Stimulated activated CD4-positive, alpha-beta T cell treated with anti-CD3 and anti-CD28 coated beads, Interleukin-1b, Interleukin-23, amount 100 ng/mL, for 1 hour (primary cell): ENCODE measurements around the gene ALK.
"Not testable (repeated sequence)": the region's sequence is repeated elsewhere in the genome, so short reads cannot be mapped to it uniquely, and the experiment has no call there.

Source experiments
- DNase-seq, 2 donors: peaks; one replicate each; pipeline ENCODE4 v3.0.0-alpha.2; 2020; ENCODE audit warnings: low read depth in 2 of 2

The ALK gene

GRCh38 chr2:29278966-29279365 lies 642.4 kb downstream of the ALK start:
- no peak for DNase-seq

DNA sequence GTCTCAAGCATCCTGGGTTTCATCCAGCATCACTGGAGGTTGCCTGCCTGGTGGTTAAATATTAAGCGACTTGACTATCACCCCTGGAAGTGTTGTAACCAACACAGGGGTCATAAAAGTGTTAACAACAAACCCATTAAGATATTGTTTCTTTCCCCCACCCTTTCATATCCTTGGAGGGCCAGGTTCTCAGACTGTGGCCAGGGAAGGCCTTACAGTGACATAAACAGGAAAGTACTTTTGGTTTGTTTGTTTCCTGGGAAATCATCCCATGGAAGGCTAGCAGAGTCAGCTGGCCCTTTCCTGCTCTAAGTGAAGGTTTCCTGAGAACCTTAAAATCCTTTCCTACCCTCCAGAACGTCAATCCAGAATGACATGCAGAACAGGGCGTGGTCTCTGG lies 645.2 kb downstream of the ALK start:
- DNase-seq = no peak

GRCh38 chr2:29275186-29275585 lies 646.2 kb downstream of the ALK start:
- DNase-seq = no peak

DNA sequence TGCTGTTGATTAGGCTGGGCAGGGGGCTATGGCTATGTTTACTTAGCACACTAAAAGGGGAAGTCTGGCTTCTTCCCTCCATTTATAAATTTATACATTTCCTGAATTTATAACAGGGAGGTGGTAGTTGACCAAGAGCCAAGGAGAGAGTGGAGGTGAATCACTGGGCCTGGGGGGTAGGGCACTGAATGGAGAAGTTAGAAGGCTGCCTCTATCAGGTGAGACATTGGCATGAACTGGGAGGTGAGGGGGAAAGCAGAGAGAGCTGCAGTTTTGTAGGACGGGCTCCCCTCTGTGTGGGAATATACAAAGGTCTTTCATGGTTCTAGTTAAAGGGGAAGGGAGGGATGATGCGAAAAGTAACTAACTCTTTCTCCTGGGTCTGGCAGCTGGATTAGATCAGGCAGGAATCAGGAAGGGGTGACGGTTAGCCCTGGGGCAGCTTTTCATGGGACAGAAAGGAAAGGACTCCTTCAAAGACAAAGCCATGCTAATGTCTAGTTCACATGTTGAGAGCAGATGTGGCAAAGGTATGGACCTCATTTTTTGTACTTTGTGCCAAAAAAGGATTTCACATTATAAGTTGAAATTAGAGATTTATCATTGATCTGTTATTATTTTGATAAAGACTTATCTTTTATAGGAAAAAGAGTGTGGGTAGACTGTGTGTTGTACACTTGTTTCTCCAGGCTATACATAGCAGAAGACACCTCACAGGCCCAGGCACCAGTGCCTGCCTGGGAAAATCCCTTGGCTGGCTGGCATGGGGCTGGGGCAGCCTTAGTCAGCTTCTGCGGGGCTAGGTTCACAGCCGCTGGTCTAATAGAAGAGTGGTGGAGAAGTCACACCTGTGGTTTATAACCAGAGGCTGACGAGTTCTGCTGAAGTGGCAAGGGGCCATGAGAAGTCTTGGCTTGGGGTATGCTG lies 647.4 kb downstream of the ALK start:
- no peak for DNase-seq

DNA sequence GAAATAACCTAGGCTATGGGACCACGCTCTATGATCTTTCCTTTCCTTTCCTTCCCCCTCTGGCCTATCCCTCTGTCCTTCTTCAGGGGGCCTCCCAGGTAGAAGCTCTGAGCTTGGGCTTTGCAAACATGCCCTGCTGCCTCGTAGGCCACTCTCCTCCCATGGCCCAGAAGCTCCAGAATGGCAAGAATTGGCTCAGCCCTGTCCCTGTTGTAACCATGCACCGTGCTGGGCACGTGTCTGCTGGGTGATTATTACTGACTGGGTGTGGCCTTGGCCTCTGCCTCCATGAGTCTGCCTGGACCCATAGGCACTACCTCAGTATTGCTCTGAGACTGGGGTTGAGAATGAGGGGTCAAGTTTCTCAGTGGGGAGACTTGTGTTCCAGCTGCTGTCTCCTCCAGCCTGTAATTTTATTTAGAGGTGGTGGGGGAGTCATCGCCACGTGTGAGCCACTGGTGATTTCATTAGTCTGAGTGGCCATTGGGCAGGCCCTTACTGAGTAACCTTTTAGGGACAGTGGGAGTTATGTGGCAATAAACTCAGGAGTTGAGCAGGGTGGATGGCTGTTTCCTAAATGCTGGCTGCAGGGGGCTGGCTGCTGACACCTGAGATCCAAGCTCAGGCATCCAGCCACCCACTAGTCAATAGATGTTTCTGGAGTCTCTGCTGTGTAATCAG lies 648.2 kb downstream of the ALK start:
- no peak for DNase-seq

DNA sequence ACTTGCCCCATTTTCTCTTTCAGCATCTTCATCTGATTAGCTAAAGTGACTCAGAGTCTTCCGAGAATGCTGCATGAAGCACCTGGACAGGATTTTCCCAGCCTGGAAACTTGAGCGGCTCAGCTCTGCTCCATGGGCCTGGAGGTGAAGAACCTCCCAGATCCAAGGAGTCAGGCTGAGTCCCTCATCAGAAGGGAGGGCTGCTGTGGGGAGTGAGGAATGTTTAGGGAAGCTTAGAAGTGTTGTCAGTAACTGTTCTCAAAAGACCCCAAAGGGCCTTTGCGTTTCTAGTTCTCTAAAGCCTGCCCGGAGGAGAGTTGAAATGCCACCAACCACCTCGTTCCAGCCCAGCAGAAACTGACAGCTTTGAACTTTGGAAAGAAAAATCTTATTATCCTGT lies 649.1 kb downstream of the ALK start:
- no peak for DNase-seq

GRCh38 chr2:29270701-29271121 lies 650.7 kb downstream of the ALK start:
- no peak for DNase-seq

DNA sequence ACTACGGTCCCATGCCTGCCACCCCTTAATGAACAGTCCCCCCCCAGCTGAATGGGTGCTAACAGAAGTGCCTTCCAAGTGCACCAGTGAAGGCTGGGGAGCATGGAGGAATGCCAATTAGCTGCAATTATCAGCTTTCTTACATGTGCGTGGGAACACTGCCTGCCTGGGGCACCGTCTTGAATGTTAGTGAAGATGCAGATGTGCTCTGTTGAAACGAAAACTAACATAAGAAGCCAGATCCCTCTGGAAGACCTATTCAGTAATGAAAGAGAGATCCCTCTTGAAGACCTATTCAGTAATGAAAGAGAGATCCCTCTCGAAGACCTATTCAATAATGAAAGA lies 651.6 kb downstream of the ALK start:
- DNase-seq = no peak

DNA sequence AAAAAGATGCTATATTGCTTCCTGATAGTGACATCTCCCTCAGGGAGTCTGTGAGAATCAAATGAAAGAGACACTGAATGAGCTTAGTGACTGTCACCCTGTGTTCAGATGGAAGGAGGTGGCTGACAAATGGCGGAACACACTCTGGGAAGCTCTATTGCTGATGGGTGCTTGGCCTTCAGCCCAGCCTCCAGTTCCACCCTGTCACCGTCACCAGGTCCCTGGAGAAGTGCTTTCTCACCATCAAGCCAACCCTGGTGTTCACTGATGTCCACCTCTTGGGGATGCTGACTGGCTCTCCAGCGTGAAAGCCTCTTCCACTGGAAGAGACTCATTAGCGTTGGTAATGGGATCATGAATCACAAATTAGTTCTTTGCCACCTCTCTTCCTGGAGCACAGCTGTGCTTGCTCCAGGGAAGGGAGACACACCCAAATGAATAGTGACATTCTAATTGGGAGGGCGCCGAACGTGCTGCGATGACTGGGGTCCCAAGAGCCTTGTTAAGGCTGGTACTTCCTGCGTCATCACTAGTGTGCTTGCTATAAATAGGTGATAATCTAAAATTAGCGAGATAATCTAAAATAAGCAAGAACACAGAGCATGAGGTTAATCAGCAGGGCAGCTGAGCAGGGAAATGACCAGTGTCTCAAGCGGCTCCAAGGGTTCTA lies 652.2 kb downstream of the ALK start:
- no peak for DNase-seq

DNA sequence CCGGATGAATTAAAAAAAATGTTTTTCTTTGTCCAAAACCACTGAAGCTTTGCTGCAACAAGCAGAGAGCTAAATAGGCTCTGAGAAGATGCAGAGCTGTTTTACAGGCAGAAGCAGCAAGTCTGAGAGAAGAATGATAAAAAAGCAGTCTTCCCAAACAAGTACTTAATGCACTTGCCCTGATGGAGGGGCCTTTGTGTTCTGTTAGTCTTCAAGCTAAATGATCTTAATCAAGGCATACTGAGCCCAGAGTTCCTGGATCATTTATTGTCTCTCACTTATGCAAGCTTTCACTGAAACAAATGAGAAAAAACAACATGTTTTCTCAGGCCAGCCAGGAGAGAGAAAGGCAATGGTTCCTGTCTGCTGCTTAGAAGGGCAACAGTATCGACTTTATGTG lies 653.7 kb downstream of the ALK start:
- no peak for DNase-seq

GRCh38 chr2:29263886-29264285 lies 657.5 kb downstream of the ALK start:
- DNase-seq = no peak

DNA sequence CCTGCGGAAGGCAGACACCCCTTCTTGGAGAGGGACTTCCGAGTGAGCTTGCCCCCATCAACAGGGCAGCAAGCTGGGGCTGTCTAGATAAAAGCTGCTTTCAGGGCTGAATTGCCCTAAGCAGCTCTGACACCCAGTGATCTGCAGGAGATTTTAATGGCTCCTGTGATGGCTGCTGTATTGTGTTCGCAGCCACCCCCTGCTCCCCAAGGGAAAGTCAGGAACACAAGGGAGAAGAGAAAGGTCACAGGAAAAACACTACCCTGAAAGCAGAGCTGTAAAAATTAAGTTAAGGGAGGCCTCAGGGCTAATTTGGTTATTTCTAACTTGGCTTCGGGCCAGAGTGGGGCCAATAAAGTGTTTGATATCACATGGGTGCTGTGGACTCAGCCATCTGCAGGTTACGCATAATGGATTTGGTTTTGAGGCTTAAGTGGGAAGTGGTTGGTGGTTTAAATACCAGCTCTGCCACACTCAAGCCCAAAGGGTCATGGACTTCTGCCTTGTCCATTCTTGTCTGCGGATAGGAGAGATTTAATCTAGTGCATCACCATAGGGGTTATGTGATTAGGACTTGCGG lies 658.6 kb downstream of the ALK start:
- no peak for DNase-seq

GRCh38 chr2:29261003-29261402 lies 660.4 kb downstream of the ALK start:
- DNase-seq = no peak

GRCh38 chr2:29260142-29260772 lies 661.1 kb downstream of the ALK start:
- no peak for DNase-seq

- no peak for DNase-seq
Observed at GRCh38 chr2:29259221-29259620, 662.2 kb downstream of the ALK start.

- DNase-seq = no peak
Observed at GRCh38 chr2:29255004-29255403, 666.4 kb downstream of the ALK start.

- not testable (repeated sequence) for DNase-seq
Observed at GRCh38 chr2:29253495-29254275, 667.7 kb downstream of the ALK start.

GRCh38 chr2:29253026-29253425 lies 668.4 kb downstream of the ALK start:
- no peak for DNase-seq

GRCh38 chr2:29251406-29251805 lies 670.0 kb downstream of the ALK start:
- DNase-seq = no peak

DNA sequence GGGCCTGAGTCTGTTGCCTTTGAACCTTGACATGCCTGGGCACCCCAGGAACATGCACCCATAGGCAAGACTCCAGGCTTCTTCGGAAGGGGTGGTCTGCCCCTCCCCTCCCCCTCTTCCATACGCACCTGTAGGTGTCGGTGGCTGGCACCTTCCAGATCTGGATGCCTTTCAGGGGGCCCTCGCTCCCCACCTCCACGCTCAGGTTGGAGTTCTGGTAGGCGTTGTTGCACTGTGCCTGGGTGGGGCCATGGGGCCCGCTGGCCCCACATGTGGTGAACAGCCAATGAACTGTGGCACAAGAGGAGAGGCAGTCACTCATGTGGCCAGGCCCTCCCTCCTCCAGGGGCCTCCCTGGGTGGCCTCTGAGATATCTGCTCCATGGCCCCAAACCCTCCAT lies 670.4 kb downstream of the ALK start:
- no peak for DNase-seq

DNA sequence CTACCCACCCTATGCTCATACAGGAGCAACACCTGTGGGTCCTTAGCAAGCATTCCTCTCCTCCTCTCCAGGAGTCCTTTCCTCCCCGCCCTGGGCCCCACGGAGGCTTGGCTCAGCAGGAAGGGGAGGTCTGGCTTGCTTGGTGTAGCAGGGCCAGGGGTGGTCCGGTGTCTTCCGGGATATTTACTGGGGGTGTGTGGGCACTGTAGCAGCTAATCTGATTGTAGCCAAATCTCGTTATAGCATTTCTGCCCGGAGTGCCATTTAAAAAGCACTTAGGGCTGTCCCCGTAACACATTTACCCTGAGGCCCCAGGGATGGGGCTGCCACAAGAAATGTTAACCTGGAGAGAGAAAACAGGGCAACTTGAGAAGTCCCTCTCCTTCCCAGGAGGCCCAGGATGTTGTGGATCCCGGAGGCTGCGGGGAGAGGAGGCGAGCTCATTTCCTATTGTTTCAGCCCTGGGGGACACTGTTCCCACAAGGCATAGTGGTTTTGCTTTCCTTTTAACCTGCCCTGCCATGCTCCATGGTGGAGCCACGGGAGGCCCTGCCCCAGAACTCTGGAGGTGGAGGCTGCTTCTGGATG lies 671.6 kb downstream of the ALK start:
- DNase-seq = no peak
